ENCODE results near the gene AQP6.

- TF ChIP-seq YY1 (IDR thresholded peaks at IDR 0.05; ENCODE audit: insufficient read depth, insufficient read length) (no peak), ZNF274 (IDR thresholded peaks at IDR 0.05; ENCODE audit: low read depth, low read length) (no peak)
These were observed 1.6 kb upstream of the AQP6 start for GRCh38 chr12:49971141-49971540.
